Measurements from ENCODE around the gene EHD1.
"Not testable (repeated sequence)": the region's sequence is repeated elsewhere in the genome, so short reads cannot be mapped to it uniquely, and the experiment has no call there.

Gene EHD1

DNA sequence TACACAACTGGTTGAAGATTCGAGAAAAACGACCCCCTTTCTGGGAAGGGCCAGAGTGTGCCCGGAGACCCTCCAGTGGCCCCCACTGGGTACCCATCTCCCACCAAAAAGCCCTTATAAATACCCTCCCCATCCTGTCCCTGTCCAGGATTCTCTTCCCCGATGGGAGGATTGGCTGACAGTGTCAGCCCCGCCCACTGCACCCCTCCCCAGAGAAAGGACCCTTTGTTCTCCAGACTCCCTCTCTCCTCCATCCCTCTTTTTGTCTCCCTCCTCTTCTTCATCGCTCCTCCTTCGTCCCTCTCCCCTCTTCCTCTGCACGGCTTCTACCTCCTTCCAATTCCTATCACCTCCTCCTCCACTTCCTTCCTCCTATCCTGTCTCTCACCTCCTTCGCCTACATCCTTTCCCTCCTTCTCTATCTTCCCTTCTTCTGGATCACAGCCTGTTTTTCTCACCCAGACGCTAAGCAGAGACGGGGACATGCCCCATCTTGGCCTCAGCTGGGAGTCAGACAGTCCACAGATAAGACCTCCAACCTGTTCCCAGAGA lies 54.8 kb downstream of the EHD1 start:
- no peak for DNase-seq

DNA sequence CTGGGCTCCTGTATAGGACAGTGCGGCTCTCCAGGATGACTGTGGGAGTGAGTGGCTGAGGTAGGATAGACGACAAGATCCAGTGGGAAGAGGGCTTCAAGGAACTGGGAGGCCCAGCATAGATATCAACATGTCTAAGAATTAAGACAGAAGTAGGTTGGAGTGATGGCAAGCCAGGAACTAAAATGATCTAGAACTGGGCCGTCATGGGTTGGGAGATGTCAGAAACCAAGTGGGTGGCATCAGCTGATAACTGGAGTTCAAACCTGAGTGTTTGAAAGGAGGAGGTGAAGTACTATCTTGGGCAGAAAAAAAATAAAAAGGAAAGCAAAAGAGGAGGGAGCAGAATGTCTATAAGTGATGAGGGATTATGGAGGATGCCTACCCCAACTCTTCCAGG lies 60.9 kb downstream of the EHD1 start:
- no peak for DNase-seq

DNA sequence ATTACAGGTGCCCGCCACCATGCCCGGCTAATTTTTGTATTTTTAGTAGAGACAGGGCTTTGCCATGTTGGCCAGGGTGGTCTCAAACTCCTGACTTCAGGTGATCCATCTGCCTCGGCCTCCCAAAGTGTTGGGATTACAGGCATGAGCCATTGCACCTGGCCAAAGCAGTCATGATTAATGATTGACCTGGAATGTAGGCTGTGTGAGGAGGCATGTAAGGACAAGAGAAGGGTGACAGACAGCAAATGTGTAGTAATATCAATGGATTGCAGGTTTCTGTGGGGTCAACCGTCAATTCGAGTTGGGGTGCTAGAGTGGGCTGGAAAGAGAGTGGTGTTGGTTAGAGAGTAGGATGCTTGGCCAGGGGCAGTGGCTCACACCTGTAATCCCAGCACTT lies 63.0 kb downstream of the EHD1 start:
- not testable (repeated sequence) for DNase-seq

DNA sequence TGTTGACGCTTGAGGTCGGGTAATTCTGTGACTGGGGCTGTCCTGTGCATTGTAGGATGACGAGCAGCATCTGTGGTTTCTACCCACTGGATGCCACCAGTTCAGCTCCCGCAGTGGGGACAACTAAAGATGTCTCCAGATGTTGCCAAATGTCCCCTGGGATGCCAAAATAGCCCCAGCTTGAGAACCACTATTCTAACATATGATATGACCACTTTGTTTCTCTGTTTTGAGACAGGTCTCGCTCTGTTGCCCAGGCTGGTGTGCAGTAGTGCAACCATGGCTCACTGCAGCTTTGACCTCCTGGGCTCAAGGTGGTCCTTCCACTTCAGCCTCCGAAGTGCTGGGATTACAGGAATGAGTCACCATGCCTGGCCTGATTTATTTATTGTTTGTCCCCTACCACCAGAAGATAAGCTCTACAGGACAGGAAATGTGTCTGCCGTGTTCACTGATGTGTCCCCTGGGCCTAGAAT lies 63.7 kb downstream of the EHD1 start:
- no peak for DNase-seq

DNA sequence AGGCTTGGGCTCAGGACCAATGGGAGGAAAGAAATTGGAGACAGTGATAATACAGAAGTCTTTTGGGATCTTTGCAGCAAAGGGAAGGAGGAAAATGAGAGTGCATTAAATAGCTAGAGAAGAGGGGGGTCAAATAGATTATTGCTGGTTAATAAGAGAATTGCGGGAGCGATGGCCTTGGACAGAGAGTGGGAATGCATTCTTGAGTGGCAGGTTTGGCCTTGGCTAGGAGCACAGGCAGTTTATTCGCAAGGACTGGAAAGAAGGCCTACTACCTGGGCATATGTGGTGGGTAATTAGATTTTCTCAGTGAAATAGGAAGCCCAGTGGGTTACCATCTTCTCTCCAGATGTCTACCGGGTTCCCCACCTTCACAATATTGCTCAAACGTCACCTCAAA lies 64.6 kb downstream of the EHD1 start:
- DNase-seq = no peak

DNA sequence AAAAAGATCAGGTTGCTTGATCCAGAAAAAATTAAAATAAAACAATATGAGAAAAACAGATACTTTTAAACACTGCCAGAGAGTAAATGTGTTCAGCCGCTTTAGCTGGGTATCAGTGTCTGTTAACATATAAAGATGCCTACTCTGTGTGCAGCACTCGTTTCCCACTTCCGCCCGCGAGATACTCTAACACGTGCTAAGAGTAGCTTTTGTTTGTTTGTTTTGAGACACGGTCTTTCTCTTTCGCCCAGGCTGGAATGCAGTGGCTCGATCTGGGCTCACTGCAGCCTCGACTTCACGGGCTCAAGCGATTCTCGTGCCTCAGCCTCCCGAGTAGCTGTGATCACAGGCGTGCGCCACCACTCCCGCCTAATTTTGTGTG lies 67.5 kb downstream of the EHD1 start:
- no peak for DNase-seq

DNA sequence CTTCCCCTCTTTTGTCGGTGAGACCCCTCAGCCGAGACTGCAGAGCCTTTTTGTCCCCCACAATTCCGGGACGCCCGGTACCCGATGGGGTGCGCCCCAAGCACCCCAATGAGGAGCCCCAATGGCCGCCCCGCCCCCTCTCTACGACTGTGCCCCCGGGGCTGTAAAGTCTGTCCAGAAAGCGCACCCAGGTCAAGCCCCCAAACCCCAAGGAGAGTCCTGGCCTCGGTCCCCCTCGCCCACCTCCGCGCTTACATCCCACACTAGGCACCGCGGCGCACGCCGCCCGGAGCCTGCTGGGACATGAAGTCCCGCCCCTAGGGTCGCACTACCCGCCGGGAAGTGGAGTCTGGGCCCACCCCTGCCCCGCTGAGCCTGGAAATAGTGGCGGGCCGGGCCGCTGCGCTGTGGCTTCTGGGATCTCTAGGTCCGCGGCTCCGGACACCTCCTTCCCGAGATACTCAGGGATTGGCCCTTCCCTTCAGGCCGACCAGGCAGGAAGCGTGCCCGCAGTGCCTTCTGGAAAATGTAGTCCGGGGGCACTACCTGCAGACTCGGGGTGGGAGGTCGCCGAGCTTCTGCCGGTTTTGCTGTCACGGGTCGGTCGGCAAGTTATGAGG lies 68.0 kb downstream of the EHD1 start, which contains the start of gene MEN1:
TSS of gene MEN1 (minus strand) at position 281 of the 620 bp plus-strand sequence. CDS start 442 bp downstream, outside the sequence.
- peak; percentile 76 for DNase-seq

DNA sequence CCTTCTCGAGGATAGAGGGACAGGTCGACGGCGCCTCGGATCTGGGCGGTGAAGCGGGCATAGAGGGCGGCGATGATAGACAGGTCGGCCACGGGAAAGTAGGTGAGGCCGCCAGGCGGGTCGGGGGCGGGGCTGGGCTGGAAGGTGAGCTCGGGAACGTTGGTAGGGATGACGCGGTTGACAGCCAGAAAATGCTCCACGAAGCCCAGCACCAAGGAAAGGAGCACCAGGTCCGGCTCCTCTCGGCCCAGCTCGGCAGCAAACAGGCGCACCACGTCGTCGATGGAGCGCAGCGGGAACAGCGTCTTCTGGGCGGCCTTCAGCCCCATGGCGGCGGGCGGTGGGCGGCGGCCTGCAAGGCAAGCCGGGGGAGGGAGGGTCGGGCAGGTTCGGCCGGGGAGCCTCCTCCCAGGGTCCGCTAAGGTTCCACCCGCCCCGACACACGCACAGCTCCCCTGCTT lies 68.6 kb downstream of the EHD1 start:
- DNase-seq = no peak

DNA sequence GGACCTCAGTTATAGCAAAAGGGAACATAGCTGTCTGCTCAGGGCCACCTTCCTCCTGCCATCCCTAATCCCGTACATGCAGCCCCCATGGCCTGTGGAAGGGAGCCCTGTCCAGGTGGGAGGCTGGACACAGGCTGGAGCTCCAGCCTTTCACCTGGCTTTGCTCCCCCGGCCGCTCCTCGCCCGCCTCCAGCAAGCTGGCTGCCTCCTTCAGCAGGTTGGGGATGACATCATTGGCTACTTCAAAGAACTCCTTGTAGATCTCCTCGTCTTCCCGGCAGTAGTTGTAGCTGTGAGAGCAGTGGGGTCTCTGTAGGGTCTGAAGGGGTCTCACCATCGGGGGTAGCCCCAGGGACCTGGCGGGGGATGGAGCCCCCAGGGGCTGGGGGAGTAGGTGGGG lies 72.9 kb downstream of the EHD1 start:
- DNase-seq = no peak

DNA sequence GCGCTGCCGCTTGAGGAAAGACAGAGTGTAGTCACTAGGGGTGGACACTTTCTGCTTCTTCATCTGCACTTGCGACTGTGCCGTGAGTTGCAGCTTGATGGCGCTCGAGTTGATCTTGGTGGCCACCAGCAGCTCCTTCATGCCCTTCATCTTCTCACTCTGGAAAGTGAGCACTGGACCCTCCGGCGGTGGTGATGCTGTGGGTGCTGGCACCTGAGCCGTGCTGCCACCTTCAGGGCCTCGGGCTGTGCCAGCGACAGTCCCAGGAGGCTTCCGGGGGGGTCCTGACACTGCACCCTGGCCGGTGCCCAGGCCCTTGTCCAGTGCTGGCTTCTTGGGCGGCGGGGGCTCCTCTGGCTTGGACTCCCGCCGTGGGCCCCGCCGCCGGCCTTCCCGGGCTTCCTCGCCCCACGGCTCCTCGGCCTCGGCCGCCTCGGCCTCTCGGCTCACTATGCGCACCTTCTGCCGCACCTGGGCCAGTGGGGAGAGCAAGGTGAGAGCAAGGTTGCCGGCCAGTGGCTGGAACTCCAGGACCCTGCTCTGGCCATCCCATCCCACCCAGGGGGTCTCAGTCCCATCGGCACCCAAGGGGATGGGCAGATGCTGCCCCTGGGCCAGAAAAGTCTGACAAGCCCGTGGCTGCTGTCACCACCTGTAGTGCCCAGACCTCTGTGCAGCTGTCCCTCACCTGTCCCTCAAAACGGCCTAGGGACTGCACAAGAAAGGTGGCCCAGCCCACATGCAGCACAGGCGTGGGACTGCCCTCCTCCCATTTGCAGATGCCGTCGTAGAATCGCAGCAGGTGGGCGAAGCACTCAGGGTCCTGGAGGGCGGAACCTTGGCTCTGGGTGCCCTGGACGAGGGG lies 73.8 kb downstream of the EHD1 start:
- no peak for DNase-seq

DNA sequence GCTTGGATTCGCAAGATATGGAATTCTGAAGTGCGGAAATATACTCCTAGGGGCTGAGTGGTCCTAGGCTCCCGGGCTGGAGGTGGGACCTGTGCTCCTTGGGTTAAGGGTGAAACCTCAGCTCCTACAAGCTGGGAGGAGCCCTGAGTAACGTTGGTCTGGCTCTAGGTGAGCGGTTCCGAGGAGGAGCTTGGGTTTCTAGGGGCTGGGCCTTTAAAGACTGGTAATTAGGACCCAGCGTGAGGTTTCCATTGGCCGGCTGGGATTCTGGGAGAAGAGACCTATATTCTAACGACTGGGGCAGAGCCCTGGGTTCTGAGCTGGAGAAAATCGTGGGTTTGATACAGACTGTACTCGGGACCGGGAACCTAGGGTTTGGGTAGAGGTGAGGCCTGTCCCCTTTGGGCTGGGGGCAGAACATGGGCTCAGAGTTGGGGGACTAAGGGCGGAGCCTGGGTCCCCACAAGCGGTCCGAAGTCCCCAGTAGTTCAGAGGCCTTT lies 74.5 kb downstream of the EHD1 start:
- no peak for DNase-seq

DNA sequence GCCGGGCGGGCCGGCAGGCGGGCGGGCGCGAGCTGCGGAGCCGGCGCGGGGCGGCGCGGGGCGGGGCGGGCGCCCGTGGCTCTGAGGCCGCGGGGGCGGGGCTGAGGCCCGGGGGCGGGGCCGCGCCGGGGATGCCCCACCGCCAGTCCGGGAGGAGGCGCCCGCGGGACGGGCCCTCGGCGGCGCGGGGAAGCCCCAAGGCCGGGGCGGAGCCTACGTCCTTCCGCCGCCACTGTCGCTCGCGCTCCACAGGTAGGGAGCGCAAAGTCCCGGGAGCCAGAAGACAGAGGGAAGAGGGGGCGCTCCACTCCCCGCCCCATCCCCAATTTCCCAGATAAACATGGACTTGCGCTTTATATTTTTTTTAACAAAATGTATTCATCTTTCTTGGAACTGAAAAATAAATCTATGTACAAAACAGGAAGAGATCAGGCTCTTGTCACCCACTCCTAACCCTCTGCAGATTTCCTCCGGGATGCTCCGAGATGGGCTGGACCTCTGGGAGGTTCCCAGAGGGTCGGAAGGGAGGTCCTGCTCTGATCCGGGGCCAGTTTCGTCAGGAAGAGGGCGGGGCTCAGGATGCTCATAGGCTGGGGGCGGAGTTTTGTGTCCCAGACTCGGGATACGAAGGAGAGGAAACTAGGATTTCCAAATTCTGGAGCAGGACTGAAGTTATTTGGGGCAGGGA lies 75.1 kb downstream of the EHD1 start, which contains the start of gene MAP4K2:
TSS of gene MAP4K2 (minus strand) at position 57 of the 688 bp plus-strand sequence. CDS start 65 bp downstream, outside the sequence.
- DNase-seq = peak; percentile 31

DNA sequence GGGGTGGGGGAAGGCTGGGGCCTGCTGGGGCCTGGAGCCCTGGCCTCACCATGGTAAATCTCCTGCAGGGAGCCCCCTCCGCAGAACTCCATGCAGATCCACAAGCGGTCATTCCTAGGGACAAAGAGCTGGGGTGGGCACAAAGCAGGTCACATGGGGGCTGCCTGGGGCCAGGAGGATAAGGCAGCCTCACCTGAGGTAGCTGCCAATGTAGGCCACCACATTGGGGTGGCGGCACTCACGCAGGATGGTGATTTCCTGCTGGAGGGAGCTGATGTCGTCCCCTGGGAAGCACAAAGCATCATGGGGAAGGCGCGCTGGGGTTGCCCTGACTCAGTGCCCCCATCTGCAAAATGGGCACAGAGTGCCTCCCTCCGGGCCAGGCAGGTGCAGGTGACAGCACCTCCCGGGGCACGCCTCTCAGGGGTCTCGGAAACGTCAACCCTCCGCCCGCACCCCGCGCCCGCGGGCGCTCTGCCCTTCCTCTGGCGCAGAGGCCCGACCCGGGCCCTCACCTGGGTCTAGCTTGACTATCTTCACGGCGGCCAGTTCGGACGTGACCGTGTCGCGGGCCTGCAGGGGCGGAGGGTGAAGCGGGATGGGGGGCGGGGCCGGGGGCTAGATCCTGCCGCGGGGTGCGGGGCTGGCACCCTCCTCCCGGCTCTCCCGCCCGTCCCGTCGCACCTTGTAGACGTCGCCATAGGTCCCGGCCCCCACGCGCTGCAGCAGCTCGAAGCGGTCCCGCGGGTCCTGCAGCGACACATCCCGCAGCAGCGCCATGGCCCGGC lies 75.9 kb downstream of the EHD1 start:
- DNase-seq = no peak

Data from DMS 273 treated with DMSO at 0.1 percent for 48 hours (cell line).